GM12872 (cell line): ENCODE data around the gene PCBP4.
A peak's percentile ranks its signal among the peaks of the same experiment; 100 is the strongest.

Source experiments
- CTCF ChIP-seq: IDR thresholded peaks from 3 replicates; pipeline ENCODE4 v1.5.1; 2011; ENCODE audit warnings: low read depth, mild to moderate bottlenecking, low read length, moderate library complexity; ENCODE audit not compliant: insufficient read depth

The PCBP4 gene

GRCh38 chr3:51943451-51944391, 23.5 kb downstream of the PCBP4 start:
- no peak for TF ChIP-seq CTCF

DNA sequence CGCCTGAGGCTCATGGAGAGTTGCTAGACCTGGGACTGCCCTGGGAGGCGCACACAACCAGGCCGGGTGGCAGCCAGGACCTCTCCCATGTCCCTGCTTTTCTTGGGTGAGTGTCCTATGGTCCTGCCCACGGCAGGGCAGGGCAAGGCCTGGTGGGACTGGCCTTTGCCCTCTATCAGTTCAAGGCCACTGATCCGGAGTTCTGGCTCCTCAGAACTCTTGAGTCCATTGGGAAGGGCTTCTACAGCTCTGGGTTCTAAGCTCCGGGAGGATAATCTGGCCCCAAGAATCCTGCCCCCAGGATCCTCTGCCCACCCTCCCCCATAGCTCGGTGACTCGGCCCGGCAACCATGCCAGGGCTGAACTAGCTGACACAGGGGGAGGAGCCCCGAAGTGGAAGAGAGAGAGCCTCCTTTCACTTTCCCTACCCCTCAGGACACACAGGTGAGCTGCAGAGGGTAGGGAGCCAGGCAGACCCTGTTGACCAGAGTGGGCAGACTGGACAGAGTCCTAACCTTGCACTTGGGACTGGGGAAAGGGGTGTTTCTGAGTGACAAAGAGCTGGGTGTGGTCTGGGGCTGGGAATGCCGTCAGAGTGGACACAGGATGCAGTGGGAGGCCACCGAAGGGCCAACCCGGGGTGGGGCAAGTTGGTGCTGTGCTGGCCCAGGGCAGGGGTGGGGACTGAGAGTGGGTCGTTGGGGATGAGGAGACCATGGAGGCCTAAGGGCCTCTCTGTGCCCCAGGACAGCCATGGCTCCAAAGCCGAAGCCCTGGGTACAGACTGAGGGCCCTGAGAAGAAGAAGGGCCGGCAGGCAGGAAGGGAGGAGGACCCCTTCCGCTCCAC, 24.4 kb downstream of the PCBP4 start:
- no peak for TF ChIP-seq CTCF

DNA sequence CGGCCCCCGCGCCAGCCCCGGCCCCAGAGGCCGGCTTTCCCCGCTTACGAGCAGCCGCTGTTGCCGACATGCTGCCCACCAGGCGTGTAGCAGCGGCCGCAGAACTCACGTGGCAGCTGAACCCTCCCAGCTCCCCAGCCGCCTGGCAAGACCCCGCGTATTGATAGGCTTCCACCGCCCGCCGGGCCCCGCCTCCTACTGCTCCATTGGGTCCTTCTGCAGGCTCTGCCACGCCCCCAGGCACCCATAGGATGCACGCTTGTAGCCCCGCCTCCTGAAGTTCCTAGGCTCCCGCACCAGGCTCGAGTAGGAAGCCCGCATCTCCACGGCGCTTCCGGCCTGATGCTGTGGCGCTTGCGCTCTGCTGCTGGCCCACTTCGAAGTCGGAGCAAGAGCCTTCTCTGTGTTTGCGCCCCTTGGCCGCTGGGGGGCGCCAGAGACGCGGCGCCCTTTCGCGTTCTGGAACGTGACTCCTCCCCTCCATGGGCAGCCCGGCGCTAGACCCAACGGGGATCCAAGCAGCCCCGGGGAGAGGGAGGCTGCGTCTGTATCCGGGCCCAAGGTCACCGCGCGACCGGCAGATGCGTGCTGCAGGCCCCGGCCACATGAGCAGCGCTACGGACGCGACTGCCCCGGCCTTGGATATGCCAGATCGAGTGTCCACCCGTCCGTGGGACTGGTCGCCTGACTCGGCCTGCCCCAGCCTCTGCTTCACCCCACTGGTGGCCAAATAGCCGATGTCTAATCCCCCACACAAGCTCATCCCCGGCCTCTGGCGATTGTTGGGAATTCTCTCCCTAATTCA, 25.3 kb downstream of the PCBP4 start, which contains the start of the genes PARP3 and RRP9:
Gene PARP3 (plus strand): TSS at position 566 of the 805 bp plus-strand sequence. CDS start 993 bp downstream, outside the sequence.
Gene RRP9 (minus strand): TSS at position 107 of the 805 bp plus-strand sequence. CDS start 37 bp downstream, at position 70.
- TF ChIP-seq CTCF = peak; percentile 99

DNA sequence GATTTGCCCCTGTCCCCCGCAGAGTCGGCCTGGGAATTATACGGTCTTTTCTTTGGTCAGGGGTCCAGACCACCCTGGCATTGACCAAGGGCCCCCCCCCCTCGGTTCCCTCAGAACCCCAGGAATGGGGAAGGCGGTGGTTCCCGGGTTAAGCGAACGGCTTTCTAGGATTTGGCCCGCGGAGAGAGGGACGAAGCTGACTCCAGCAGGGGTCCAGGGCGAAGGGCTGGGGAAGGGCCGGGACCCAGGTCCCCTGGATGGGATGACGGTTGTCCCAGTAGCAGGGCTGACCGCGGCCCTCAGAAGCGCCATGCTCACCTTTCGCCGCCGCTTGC, 25.8 kb downstream of the PCBP4 start:
- TF ChIP-seq CTCF = no peak

GRCh38 chr3:51940648-51941462, 26.4 kb downstream of the PCBP4 start:
- TF ChIP-seq CTCF = no peak

GRCh38 chr3:51938780-51939425, 28.4 kb downstream of the PCBP4 start:
- TF ChIP-seq CTCF = no peak
